ENCODE results near the gene PCYOX1L. TPM values are rescaled to one million over a fixed set of nuclear protein-coding genes. Genes with fewer than 3 reads are reported as not detected.

PCYOX1L gene
- total RNA-seq, 1 experiment from 2014 or later, result 15.3 TPM

DNA sequence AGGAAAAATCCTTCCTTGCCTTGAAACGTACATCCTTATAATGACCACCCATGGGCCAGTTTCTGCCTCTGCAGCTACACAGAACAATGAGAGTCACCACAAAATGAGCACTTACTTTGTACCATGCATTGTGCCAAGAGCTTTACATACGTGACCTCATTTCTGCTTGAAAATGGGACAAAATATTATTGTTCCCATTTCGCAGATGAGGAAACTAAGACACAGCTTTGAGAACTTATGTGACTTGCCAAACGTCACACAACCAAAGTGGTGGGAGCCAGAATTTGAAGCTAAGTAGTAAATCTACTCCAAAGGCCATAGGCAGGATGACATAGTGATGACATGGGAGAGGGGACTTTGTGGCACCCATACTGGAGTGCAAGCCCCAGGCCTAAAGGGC, 47.4 kb upstream of the PCYOX1L start:
- no peak overlapping the region for H2AFZ ChIP-seq (ENCODE audit: low read length)
- H2BK20ac ChIP-seq (ENCODE audit: low read depth, low read length, poor library complexity, severe bottlenecking), result no peak overlapping the region
- no peaks in the 10 kb centered on the region for H3K79me1 ChIP-seq (ENCODE audit: insufficient read depth, low read depth, low read length, poor library complexity, severe bottlenecking)
- H4K20me1 ChIP-seq (ENCODE audit: control insufficient read depth, insufficient read depth, insufficient read length), result no peaks in the 10 kb centered on the region
- H3K9ac ChIP-seq (ENCODE audit: extremely low read depth, insufficient read length, low read length), result no peak overlapping the region
- H3T11ph ChIP-seq (ENCODE audit: low read length), result no peak overlapping the region
- no peaks in the 10 kb centered on the region for H3K4me1 ChIP-seq (ENCODE audit: insufficient read depth, low read length)
- H4K8ac ChIP-seq (replicated peaks; ENCODE audit: insufficient read length, low read depth, low read length), result no peak overlapping the region
- Mint-ChIP-seq H3K4me3 (no peak overlapping the region), H3K27me3 (ENCODE audit: low read depth) (no peaks in the 10 kb centered on the region; the same call in none of the 2 replicates), H3K36me3 (ENCODE audit: insufficient read depth in 1 of 3, low read depth in 3 of 3) (no peaks in the 10 kb centered on the region), H3K27ac (no peak overlapping the region), H3K9me3 (no peaks in the 10 kb centered on the region), H3K4me1 (peaks cover 10 to 13% of the 10 kb centered on the region in 2 experiments)
- no peak overlapping the region for H2BK15ac ChIP-seq (ENCODE audit: low read depth, low read length)
- H3K14ac ChIP-seq (ENCODE audit: insufficient read depth, low read length), result no peak overlapping the region
- H2AK5ac ChIP-seq (ENCODE audit: insufficient read length, low read length), result no peak overlapping the region
- H3K4me2 ChIP-seq (ENCODE audit: insufficient read depth, insufficient read length, low read length), result no peak overlapping the region
- H3K18ac ChIP-seq (ENCODE audit: insufficient read length, low read depth, low read length), result no peak overlapping the region
- H2BK12ac ChIP-seq (ENCODE audit: insufficient read length, low read depth, low read length), result no peak overlapping the region
- TF ChIP-seq, protein P1, sequence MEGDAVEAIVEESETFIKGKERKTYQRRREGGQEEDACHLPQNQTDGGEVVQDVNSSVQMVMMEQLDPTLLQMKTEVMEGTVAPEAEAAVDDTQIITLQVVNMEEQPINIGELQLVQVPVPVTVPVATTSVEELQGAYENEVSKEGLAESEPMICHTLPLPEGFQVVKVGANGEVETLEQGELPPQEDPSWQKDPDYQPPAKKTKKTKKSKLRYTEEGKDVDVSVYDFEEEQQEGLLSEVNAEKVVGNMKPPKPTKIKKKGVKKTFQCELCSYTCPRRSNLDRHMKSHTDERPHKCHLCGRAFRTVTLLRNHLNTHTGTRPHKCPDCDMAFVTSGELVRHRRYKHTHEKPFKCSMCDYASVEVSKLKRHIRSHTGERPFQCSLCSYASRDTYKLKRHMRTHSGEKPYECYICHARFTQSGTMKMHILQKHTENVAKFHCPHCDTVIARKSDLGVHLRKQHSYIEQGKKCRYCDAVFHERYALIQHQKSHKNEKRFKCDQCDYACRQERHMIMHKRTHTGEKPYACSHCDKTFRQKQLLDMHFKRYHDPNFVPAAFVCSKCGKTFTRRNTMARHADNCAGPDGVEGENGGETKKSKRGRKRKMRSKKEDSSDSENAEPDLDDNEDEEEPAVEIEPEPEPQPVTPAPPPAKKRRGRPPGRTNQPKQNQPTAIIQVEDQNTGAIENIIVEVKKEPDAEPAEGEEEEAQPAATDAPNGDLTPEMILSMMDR (conservative IDR thresholded peaks at IDR 0.05), result no peak
- H3K23ac ChIP-seq (ENCODE audit: insufficient read length, low read depth, low read length), result no peak overlapping the region
- no peaks in the 10 kb centered on the region for H3K9me3 ChIP-seq (ENCODE audit: control insufficient read depth, low read depth, low read length)
- H4K5ac ChIP-seq (ENCODE audit: insufficient read length, low read depth, low read length), result no peak overlapping the region
- no CpG with 5 or more reads among the region's 4 CpGs for WGBS (ENCODE audit: extremely low coverage, insufficient read length, low lambda C conversion rate)
- H3K79me2 ChIP-seq (ENCODE audit: insufficient read depth, low read length), result no peaks in the 10 kb centered on the region
- no peak overlapping the region for H3K56ac ChIP-seq (ENCODE audit: insufficient read length, low read depth, low read length)
- H3K27me3 ChIP-seq (ENCODE audit: insufficient read depth, low read length), result no peaks in the 10 kb centered on the region
- no peak overlapping the region for H2BK5ac ChIP-seq (ENCODE audit: insufficient read length, low read length)
- H3K4ac ChIP-seq (ENCODE audit: low read depth, low read length), result no peak overlapping the region
- H3K23me2 ChIP-seq (ENCODE audit: insufficient read length, low read depth, low read length, poor library complexity, severe bottlenecking), result no peaks in the 10 kb centered on the region
- no peak overlapping the region for H3K27ac ChIP-seq (ENCODE audit: insufficient read length, low read depth, low read length)
- no peak for DNase-seq
- no peak overlapping the region for H2BK120ac ChIP-seq (ENCODE audit: low read depth, low read length, poor library complexity, severe bottlenecking)
- H4K91ac ChIP-seq (ENCODE audit: insufficient read length, low read depth, low read length), result no peak overlapping the region

All from H9 (cell line).